SU-DHL-6 (cell line): ENCODE data around the gene RAD23A.

Experiments
- H2AFZ ChIP-seq: fragments of 200-600 bp; sonication (generic); 2 replicates; pipeline ENCODE4 v1.6.1; 2014; ENCODE audit warnings: low read depth, mild to moderate bottlenecking, moderate library complexity, mixed read lengths, antibody characterized with exemption, low read length; ENCODE audit not compliant: severe bottlenecking
- H3F3A ChIP-seq: fragments of 200-600 bp; shearing (Covaris generic); 2 replicates; pipeline ENCODE4 v1.6.0; 2016; ENCODE audit warnings: antibody characterized with exemption, mild to moderate bottlenecking; ENCODE audit not compliant: insufficient read depth
- H3K27ac ChIP-seq: fragments of 200-600 bp; sonication (generic); 2 replicates; pipeline ENCODE4 v1.5.1; 2016; ENCODE audit warnings: low read depth, mild to moderate bottlenecking, low read length, moderate library complexity, mixed read lengths
- H3K27me3 ChIP-seq: fragments of 200-600 bp; sonication (generic), shearing (Covaris generic); 2 replicates; pipeline ENCODE4 v1.6.0; 2014; ENCODE audit warnings: mild to moderate bottlenecking, low read length
- H3K36me3 ChIP-seq: fragments of 200-600 bp; sonication (generic); 2 replicates; pipeline ENCODE4 v1.6.1; 2014; ENCODE audit warnings: mild to moderate bottlenecking, low read length, mixed read lengths
- H3K4me2 ChIP-seq: fragments of 300-600, 200-600 bp; shearing (Covaris generic), sonication (generic); 2 replicates; pipeline ENCODE4 v1.6.0; 2014; ENCODE audit warnings: low read length, low read depth, mild to moderate bottlenecking; ENCODE audit not compliant: poor library complexity, severe bottlenecking
- H3K4me3 ChIP-seq: fragments of 200-600 bp; sonication (generic); 2 replicates; pipeline ENCODE4 v1.5.1; 2014; ENCODE audit warnings: antibody characterized with exemption, low read length, mild to moderate bottlenecking, mixed read lengths; ENCODE audit not compliant: insufficient read depth, poor library complexity, severe bottlenecking
- H3K79me2 ChIP-seq: fragments of 200-600 bp; sonication (generic); 2 replicates; pipeline ENCODE4 v1.6.1; 2014; ENCODE audit warnings: mild to moderate bottlenecking, low read length, moderate library complexity; ENCODE audit not compliant: insufficient read depth
- H3K9ac ChIP-seq: fragments of 200-600 bp; sonication (generic); 2 replicates; pipeline ENCODE4 v1.7.0; 2014; ENCODE audit warnings: mild to moderate bottlenecking, low read length
- H3K9me2 ChIP-seq: fragments of 200-600 bp; sonication (generic); replicated peaks from 2 replicates; pipeline ENCODE4 v1.6.1; 2014; ENCODE audit warnings: low read length; ENCODE audit not compliant: insufficient read depth
- H3K9me3 ChIP-seq: fragments of 200-600 bp; sonication (generic); 2 replicates; pipeline ENCODE4 v1.6.1; 2014; ENCODE audit warnings: low read length, mixed read lengths; ENCODE audit not compliant: insufficient read depth
- H4K20me1 ChIP-seq: fragments of 200-600 bp; sonication (generic); 2 replicates; pipeline ENCODE4 v1.6.1; 2014; ENCODE audit warnings: low read depth, mild to moderate bottlenecking, antibody characterized with exemption, low read length, moderate library complexity, mixed read lengths
- EZH2phosphoT487 ChIP-seq: fragments of 200-600 bp; sonication (generic), shearing (Covaris generic); conservative IDR thresholded peaks from 2 replicates; pipeline ENCODE4 v1.6.1; 2018; ENCODE audit warnings: mild to moderate bottlenecking, antibody characterized with exemption, low read length, moderate library complexity, mixed read lengths
- TF ChIP-seq, protein P1 (sequence below): fragments of 200-600 bp; sonication (generic); IDR thresholded peaks from one replicate; pipeline ENCODE4 v1.5.1; 2017; ENCODE audit warnings: antibody characterized with exemption, mild to moderate bottlenecking, low read length, moderate library complexity; ENCODE audit not compliant: insufficient read depth, poor library complexity, severe bottlenecking

The RAD23A gene

DNA sequence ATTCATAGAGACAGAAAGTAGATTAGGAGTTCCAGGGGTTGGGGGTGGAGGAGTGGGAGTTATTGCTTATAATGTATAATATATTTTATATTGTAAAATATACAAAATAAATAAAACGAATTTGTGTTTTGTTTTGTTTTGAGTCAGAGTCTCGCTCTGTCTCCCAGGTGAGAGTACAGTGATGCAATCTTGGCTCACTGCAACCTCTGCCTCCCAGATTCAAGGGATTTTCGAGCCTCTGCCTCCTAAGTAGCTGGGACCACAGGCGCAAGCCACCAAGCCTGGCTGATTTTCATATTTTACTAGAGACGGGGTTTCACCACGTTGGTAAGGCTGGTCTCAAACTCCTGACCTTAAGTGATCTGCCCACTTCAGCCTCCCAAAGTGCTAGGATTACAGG is 13.8 kb downstream of the RAD23A start:
- H3K9me2 ChIP-seq, result no peaks in the 10 kb centered on the region
- H3K27me3 ChIP-seq, result no peaks in the 10 kb centered on the region
- H3K9me3 ChIP-seq, result no peaks in the 10 kb centered on the region
- no peak overlapping the region for H3K4me3 ChIP-seq
- peaks cover 19% of the 10 kb centered on the region for H3K79me2 ChIP-seq
- H3K9ac ChIP-seq, result no peak overlapping the region
- H3K36me3 ChIP-seq, result no peaks in the 10 kb centered on the region
- TF ChIP-seq, protein P1, sequence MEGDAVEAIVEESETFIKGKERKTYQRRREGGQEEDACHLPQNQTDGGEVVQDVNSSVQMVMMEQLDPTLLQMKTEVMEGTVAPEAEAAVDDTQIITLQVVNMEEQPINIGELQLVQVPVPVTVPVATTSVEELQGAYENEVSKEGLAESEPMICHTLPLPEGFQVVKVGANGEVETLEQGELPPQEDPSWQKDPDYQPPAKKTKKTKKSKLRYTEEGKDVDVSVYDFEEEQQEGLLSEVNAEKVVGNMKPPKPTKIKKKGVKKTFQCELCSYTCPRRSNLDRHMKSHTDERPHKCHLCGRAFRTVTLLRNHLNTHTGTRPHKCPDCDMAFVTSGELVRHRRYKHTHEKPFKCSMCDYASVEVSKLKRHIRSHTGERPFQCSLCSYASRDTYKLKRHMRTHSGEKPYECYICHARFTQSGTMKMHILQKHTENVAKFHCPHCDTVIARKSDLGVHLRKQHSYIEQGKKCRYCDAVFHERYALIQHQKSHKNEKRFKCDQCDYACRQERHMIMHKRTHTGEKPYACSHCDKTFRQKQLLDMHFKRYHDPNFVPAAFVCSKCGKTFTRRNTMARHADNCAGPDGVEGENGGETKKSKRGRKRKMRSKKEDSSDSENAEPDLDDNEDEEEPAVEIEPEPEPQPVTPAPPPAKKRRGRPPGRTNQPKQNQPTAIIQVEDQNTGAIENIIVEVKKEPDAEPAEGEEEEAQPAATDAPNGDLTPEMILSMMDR, result no peak
- TF ChIP-seq EZH2phosphoT487, result no peak
- no peak overlapping the region for H3K27ac ChIP-seq
- no peak overlapping the region for H3K4me2 ChIP-seq
- peaks cover 33% of the 10 kb centered on the region for H3F3A ChIP-seq
- H2AFZ ChIP-seq, result no peak overlapping the region
- H4K20me1 ChIP-seq, result no peaks in the 10 kb centered on the region

DNA sequence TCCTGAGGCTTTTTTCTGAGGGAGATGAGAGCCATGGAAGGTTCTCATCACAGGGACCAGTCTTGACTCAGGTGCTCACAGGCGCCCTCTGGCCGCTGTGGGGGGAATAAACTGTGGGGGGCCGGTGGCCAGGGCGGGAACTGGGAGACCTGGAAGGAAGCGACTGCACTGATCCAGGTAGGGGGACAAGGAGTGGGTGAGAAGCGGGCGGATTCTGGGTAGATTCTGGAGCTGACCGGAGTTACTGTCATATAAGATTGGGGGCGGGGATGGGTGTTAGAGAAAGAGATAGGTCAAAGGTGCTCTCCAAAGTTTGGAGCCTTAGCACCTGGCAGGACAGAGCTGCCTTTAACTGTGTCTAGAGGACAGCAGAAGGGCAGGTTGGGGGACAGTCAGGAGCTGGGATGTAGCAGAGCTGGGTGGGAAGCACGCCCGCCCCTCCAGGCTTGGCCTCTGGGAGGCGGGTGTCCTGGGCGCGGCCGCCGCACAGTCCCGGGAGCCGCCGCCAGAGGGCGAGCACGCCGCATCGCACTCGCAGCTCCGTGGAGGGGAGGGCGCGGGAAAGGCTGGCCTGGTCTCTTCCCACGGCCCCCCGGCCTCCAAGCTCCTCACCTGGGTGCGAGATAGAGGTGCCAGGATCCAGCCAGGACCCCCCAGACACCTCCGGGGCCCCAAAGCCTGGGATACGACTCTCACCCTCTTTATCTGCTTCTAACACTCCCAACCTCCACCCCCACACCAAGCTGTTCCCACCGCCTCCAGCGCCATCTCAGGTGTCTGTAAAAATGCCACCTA is 19.6 kb downstream of the RAD23A start:
- peak overlapping the region; percentile 96 for H2AFZ ChIP-seq
- no peaks in the 10 kb centered on the region for H3K9me3 ChIP-seq
- H3K27me3 ChIP-seq, result no peaks in the 10 kb centered on the region
- H3K27ac ChIP-seq, result peak overlapping the region; percentile 50
- H3K79me2 ChIP-seq, result no peaks in the 10 kb centered on the region
- no peaks in the 10 kb centered on the region for H3K9me2 ChIP-seq
- TF ChIP-seq, protein P1, result peak; percentile 82
- TF ChIP-seq EZH2phosphoT487, result no peak
- peak overlapping the region; percentile 76 for H3K9ac ChIP-seq
- no peaks in the 10 kb centered on the region for H4K20me1 ChIP-seq
- no peaks in the 10 kb centered on the region for H3K36me3 ChIP-seq
- peak overlapping the region; percentile 50 for H3K4me3 ChIP-seq
- peak overlapping the region; percentile 85 for H3K4me2 ChIP-seq
- no peaks in the 10 kb centered on the region for H3F3A ChIP-seq

DNA sequence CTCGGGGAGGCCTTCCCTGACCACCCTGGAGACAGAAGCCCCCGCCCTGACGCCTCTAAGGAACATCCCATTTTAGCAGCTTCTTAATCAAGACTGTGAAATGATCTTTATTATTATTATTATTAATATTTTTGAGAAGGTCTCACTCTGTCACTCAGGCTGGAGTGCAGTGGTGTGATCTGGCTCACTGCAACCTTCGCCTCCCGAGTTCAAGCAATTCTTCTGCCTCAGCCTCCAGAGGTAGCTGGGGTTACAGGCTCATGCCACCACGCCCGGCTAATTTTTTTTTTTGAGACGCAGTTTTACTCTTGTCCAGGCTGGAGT is 20.1 kb downstream of the RAD23A start:
- Histone ChIP-seq H3K9ac (peak overlapping the region; percentile 76), H3K4me3 (peak overlapping the region; percentile 50), H2AFZ (peak overlapping the region; percentile 96), H3K4me2 (peak overlapping the region; percentile 85), H3K36me3 (no peaks in the 10 kb centered on the region), H3K9me3 (no peaks in the 10 kb centered on the region), H3K27ac (no peak overlapping the region), H3F3A (no peaks in the 10 kb centered on the region), H3K27me3 (no peaks in the 10 kb centered on the region), H3K79me2 (no peaks in the 10 kb centered on the region), H4K20me1 (no peaks in the 10 kb centered on the region), H3K9me2 (no peaks in the 10 kb centered on the region)
- no peak for TF ChIP-seq EZH2phosphoT487
- TF ChIP-seq, protein P1, result no peak
